Pancreas (tissue), 10 donors: ENCODE results near the gene C1GALT1. TPM values are rescaled to one million over a fixed set of nuclear protein-coding genes. Genes with fewer than 3 reads are reported as not detected.
"Not testable (repeated sequence)": the region's sequence is repeated elsewhere in the genome, so short reads cannot be mapped to it uniquely, and the experiment has no call there.

Experiments used
- ATAC-seq, 4 donors: fragments of 200-7000 bp; cut with Tn5 transposase; one replicate each; pipeline versions ENCODE4 v1.8.0 to v1.9.1; 2020; ENCODE audit warnings: mild to moderate bottlenecking in 4 of 4, moderate library complexity in 4 of 4
- DNase-seq, 6 donors: peaks; one replicate each; pipeline ENCODE4 v3.0.0-alpha.2; 2020
- FAIRE-seq: peaks from 2 replicates; lab custom pipeline; 2012; peaks lifted over from hg19 to GRCh38; lab: Jason Lieb, UNC
- H3K27ac ChIP-seq, 4 donors: fragments of 200-600 bp; sonication (generic); 1 replicate in 3 of 4; 2 replicates in 1 of 4; pipeline versions ENCODE4 v1.5.0 to v1.8.0; 2020
- H3K27me3 ChIP-seq, 4 donors: fragments of 200-600 bp; one replicate each; pipeline ENCODE4 v1.8.0; 2021
- H3K36me3 ChIP-seq, 3 donors: fragments of 200-600 bp; sonication (generic) in 1 of 3; one replicate each; pipeline versions ENCODE4 v1.5.0 to v1.8.0; 2020 to 2021
- H3K4me1 ChIP-seq, 3 donors: fragments of 200-600 bp; one replicate each; pipeline ENCODE4 v1.8.0; 2021
- H3K4me3 ChIP-seq, 4 donors: fragments of 200-600 bp; sonication (generic) in 2 of 4; one replicate each; pipeline versions ENCODE4 v1.5.0 to v1.8.0; 2020 to 2021
- H3K9me3 ChIP-seq, 4 donors: fragments of 200-600 bp; one replicate each; pipeline ENCODE4 v1.8.0; 2021
- WGBS, 2 donors: extraction: QIAGEN DNeasy Blood & Tissue Kit; methylation state at CpG; one replicate each; pipeline ENCODE4 v1.1.7; 2013; 5-methylcytosine and 5-hydroxymethylcytosine counted together
- intact Hi-C, 3 donors: fragments of 100-400 bp; cut with DNase I; formaldehyde crosslinking; loops; one replicate each; pipeline versions ENCODE4 v1.11.1 to v1.14.2; 2022
- polyA plus RNA-seq, 2 donors: library from polyadenylated mRNA; stranded (reverse); fragments of 200-250 nt; gene quantifications; one replicate each; pipeline ENCODE4 v1.2.3, GENCODE V29; 2013
- total RNA-seq, 6 donors: library from RNA; stranded (reverse); fragmentation: NEBNext Ultra II Directional in 4 of 6; extraction: Animal tissue kit (Norgen Biotek cat#: 25700) in 4 of 6; gene quantifications; one replicate each; pipeline versions ENCODE4 v1.2.1 to v1.2.4, GENCODE V29; 2021 to 2023
- TF ChIP-seq, protein P1 (sequence below), 4 donors: fragments of 200-600 bp; sonication (generic) in 3 of 4; IDR thresholded peaks; one replicate each; pipeline versions ENCODE4 v1.5.0 to v1.8.0; 2021; ENCODE audit warnings: antibody characterized with exemption in 4 of 4
- donor health status: healthy with polysubstance abuse.
- donor health status: DM: no; HTN: no; CAD: no; lungs with moderate emphysema.
- donor health status: DM: no; HTN: no; CAD: no.
- donor health status: control.
- donor health status: control.
- donor health status: Bipolar disorder and iron deficiency.
- donor health status: DM: yes; HTN: yes; CAD: no.
- donor health status: DM: no; HTN: no; CAD: no.
- donor health status: DM: no; HTN: no; CAD: no.
- donor health status: DM: yes; HTN: yes; CAD: no.

The C1GALT1 gene
- total and polyA plus RNA-seq, 8 donors = 3.2 to 14.5 (median 7.0) TPM

DNA sequence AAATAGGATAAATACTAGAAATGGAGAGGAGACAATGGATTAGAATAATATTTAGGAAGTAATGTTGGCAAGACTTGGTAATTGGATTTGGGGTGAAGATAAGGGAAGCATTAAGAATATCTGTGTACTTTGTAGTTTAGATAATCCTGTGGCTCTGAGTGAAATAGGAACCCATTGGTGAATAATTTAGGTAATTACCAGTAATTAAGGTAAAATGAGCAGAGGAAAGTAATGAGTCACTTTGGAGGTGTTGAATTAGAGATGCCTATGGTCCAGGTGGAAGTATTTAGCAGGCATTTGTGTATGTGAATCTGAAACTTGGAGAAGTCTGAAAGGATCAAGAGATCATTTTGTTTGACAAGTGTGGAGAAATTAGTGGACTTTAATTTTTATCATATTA, 5.7 kb downstream of the C1GALT1 start:
- ATAC-seq (no peak), FAIRE-seq (no peak)
- H3K4me1 ChIP-seq = peaks cover 0 to 15% (median 4%) of the 10 kb centered on the region in 3 donors

GRCh38 chr7:7188742-7189141, 6.4 kb downstream of the C1GALT1 start:
- TF ChIP-seq, protein P1, sequence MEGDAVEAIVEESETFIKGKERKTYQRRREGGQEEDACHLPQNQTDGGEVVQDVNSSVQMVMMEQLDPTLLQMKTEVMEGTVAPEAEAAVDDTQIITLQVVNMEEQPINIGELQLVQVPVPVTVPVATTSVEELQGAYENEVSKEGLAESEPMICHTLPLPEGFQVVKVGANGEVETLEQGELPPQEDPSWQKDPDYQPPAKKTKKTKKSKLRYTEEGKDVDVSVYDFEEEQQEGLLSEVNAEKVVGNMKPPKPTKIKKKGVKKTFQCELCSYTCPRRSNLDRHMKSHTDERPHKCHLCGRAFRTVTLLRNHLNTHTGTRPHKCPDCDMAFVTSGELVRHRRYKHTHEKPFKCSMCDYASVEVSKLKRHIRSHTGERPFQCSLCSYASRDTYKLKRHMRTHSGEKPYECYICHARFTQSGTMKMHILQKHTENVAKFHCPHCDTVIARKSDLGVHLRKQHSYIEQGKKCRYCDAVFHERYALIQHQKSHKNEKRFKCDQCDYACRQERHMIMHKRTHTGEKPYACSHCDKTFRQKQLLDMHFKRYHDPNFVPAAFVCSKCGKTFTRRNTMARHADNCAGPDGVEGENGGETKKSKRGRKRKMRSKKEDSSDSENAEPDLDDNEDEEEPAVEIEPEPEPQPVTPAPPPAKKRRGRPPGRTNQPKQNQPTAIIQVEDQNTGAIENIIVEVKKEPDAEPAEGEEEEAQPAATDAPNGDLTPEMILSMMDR (IDR thresholded peaks at IDR 0.05) = no peak
- no peak overlapping the region for H3K27ac ChIP-seq
- no peaks in the 10 kb centered on the region for H3K9me3 ChIP-seq
- DNase-seq (no peak), FAIRE-seq (no peak), ATAC-seq (no peak)
- no peaks in the 10 kb centered on the region for H3K36me3 ChIP-seq
- no peak overlapping the region for H3K4me3 ChIP-seq
- H3K27me3 ChIP-seq = no peaks in the 10 kb centered on the region
- intact Hi-C loops = no loop called here
- WGBS, 2 donors = 91 to 93% methylated on average over 4 of the region's 4 CpGs
- peaks cover 0 to 14% (median 4%) of the 10 kb centered on the region in 3 donors for H3K4me1 ChIP-seq

More for the DNA sequence above, 5.7 kb downstream of the C1GALT1 start:
- no peaks in the 10 kb centered on the region for H3K27me3 ChIP-seq
- intact Hi-C loops = no loop called here
- no peaks in the 10 kb centered on the region for H3K9me3 ChIP-seq
- TF ChIP-seq, protein P1 (IDR thresholded peaks at IDR 0.05) = no peak
- DNase-seq = no peak
- H3K4me3 ChIP-seq = no peak overlapping the region
- no peak overlapping the region for H3K27ac ChIP-seq
- H3K36me3 ChIP-seq = no peaks in the 10 kb centered on the region

GRCh38 chr7:7190142-7190541, 7.8 kb downstream of the C1GALT1 start:
- H3K4me3 ChIP-seq = no peak overlapping the region
- no peak for DNase-seq
- H3K36me3 ChIP-seq = no peaks in the 10 kb centered on the region
- no peaks in the 10 kb centered on the region for H3K27me3 ChIP-seq
- peaks cover 0 to under 1% (median 0%) of the 10 kb centered on the region in 3 donors for H3K4me1 ChIP-seq
- TF ChIP-seq, protein P1 (IDR thresholded peaks at IDR 0.05) = no peak
- 56 to 57% methylated on average over 5 of the region's 5 CpGs for WGBS, 2 donors
- no peak overlapping the region for H3K27ac ChIP-seq
- no peaks in the 10 kb centered on the region for H3K9me3 ChIP-seq
- no peak for ATAC-seq
- FAIRE-seq = no peak
- intact Hi-C loops = no loop called here

DNA sequence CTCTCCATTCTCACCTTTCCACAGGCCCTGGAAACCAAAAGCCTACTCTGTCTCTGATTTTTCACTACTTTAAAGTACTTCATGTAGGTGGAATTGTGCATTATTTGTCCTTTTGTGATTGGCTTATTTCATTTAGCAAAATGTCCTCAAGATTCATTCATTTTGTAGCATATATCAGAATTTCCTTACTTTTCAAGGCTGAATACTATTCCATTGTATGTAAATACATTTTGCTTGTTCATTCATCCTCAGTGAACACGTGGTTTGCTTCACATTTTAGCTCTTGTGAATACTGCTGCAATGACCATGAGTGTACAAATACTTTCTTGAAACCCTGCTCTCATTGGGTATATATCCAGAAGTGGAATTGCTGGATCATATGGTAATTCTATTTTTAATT, 8.8 kb downstream of the C1GALT1 start:
- FAIRE-seq = no peak
- ATAC-seq = no peak

GRCh38 chr7:7192798-7193788, 10.7 kb downstream of the C1GALT1 start:
- intact Hi-C loops, FAIRE-seq: not testable (repeated sequence)

More for the DNA sequence above, 8.8 kb downstream of the C1GALT1 start:
- TF ChIP-seq, protein P1 (IDR thresholded peaks at IDR 0.05) = no peak
- Histone ChIP-seq H3K4me1 (peaks cover 0 to 3% (median 0%) of the 10 kb centered on the region in 3 donors), H3K36me3 (no peaks in the 10 kb centered on the region), H3K27ac (no peak overlapping the region), H3K4me3 (no peak overlapping the region), H3K27me3 (no peaks in the 10 kb centered on the region), H3K9me3 (no peaks in the 10 kb centered on the region)
- 93 to 100% methylated on average over 1 of the region's 1 CpG for WGBS, 2 donors
- intact Hi-C loops = no loop called here
- no peak for DNase-seq

GRCh38 chr7:7199592-7199991, 17.2 kb downstream of the C1GALT1 start:
- H3K27me3 ChIP-seq, FAIRE-seq, DNase-seq, H3K9me3 ChIP-seq, H3K4me3 ChIP-seq, H3K36me3 ChIP-seq, H3K27ac ChIP-seq, H3K4me1 ChIP-seq, ATAC-seq, intact Hi-C loops: not testable (repeated sequence)
- WGBS, 2 donors = 97 to 100% methylated on average over 3 of the region's 3 CpGs

More at GRCh38 chr7:7192798-7193788, 10.7 kb downstream of the C1GALT1 start:
- not testable (repeated sequence) for H3K9me3 ChIP-seq, H3K4me3 ChIP-seq, ATAC-seq, DNase-seq, H3K27ac ChIP-seq, H3K36me3 ChIP-seq, H3K27me3 ChIP-seq, H3K4me1 ChIP-seq
- 81 to 84% methylated on average over 4 of the region's 4 CpGs for WGBS, 2 donors

DNA sequence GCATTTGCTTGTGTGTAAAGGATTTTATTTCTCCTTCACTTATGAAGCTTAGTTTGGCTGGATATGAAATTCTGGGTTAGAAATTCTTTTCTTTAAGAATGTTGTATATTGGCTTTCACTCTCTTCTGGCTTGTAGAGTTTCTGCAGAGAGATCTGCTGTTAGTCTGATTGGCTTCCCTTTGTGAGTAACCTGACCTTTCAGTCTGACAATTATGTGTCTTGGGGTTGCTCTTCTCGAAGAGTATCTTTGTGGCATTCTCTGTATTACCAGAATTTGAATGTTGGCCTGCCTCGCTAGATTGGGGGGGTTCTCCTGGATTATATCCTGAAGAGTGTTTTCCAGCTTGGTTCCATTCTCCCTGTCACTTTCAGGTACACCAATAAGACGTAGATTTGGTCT, 17.9 kb downstream of the C1GALT1 start:
- H3K27ac ChIP-seq, H3K4me3 ChIP-seq, FAIRE-seq, H3K27me3 ChIP-seq, H3K9me3 ChIP-seq, H3K36me3 ChIP-seq, H3K4me1 ChIP-seq, intact Hi-C loops, ATAC-seq, DNase-seq: not testable (repeated sequence)
- 92 to 97% methylated on average over 3 of the region's 3 CpGs for WGBS, 2 donors
